ENCODE data around the gene PDE6C. TPM values are rescaled to one million over a fixed set of nuclear protein-coding genes. Genes with fewer than 3 reads are reported as not detected.
A peak's percentile ranks its signal among the peaks of the same experiment; 100 is the strongest.

PDE6C gene
- total RNA-seq, 1 donor from 2014 or later = not detected

GRCh38 chr10:93594518-93594917 is 17.8 kb upstream of the PDE6C start:
- no peak for ATAC-seq

GRCh38 chr10:93595378-93596161 is 16.8 kb upstream of the PDE6C start:
- no peak for ATAC-seq

- no peak for ATAC-seq
Measured at GRCh38 chr10:93596539-93596938, 15.8 kb upstream of the PDE6C start.

- no peak for ATAC-seq
Measured at GRCh38 chr10:93597075-93597599, 15.2 kb upstream of the PDE6C start.

- no peak for ATAC-seq
Measured at GRCh38 chr10:93598157-93598556, 14.2 kb upstream of the PDE6C start.

- no peak for ATAC-seq
Measured at GRCh38 chr10:93599335-93599734, 13.0 kb upstream of the PDE6C start.

GRCh38 chr10:93599778-93600177 is 12.6 kb upstream of the PDE6C start:
- ATAC-seq = no peak

GRCh38 chr10:93600446-93601145 is 11.7 kb upstream of the PDE6C start:
- ATAC-seq = peak; percentile 28

GRCh38 chr10:93601146-93601773 is 11.1 kb upstream of the PDE6C start, which contains the start of gene RBP4:
Gene RBP4 (minus strand): TSS chr10:93601235. CDS start chr10:93601028, 207 bp downstream.
- ATAC-seq = peak; percentile 33

GRCh38 chr10:93601774-93602162 is 10.6 kb upstream of the PDE6C start:
- no peak for ATAC-seq

- ATAC-seq = no peak
Measured at GRCh38 chr10:93603023-93603422, 9.3 kb upstream of the PDE6C start.

GRCh38 chr10:93604146-93604545 is 8.2 kb upstream of the PDE6C start:
- no peak for ATAC-seq

- ATAC-seq = no peak
Measured at GRCh38 chr10:93608421-93608820, 3.9 kb upstream of the PDE6C start.

GRCh38 chr10:93613126-93613525 is 789 bp downstream of the PDE6C start:
- ATAC-seq = no peak

GRCh38 chr10:93614101-93614825 is 1.9 kb downstream of the PDE6C start:
- ATAC-seq = no peak

- ATAC-seq = no peak
Measured at GRCh38 chr10:93615576-93616235, 3.4 kb downstream of the PDE6C start.

GRCh38 chr10:93620925-93621324 is 8.6 kb downstream of the PDE6C start:
- ATAC-seq = no peak

- no peak for ATAC-seq
Measured at GRCh38 chr10:93622942-93623341, 10.6 kb downstream of the PDE6C start.

GRCh38 chr10:93628858-93629257 is 16.5 kb downstream of the PDE6C start:
- ATAC-seq = no peak

GRCh38 chr10:93629647-93630305 is 17.4 kb downstream of the PDE6C start:
- no peak for ATAC-seq
